Right forelimb (tissue), 1 donor: Measurements from ENCODE around the gene LEPROT.
"Not testable (repeated sequence)": the region's sequence is repeated elsewhere in the genome, so short reads cannot be mapped to it uniquely, and the experiment has no call there.

Source experiments
- DNase-seq: peaks from one replicate; pipeline ENCODE4 v3.0.0-alpha.2; 2018

LEPROT gene

GRCh38 chr1:65441464-65441863, 21.0 kb downstream of the LEPROT start:
- no peak for DNase-seq

GRCh38 chr1:65442442-65442841, 22.0 kb downstream of the LEPROT start:
- DNase-seq, result no peak

GRCh38 chr1:65443647-65444046, 23.2 kb downstream of the LEPROT start:
- no peak for DNase-seq

GRCh38 chr1:65444128-65444640, 23.7 kb downstream of the LEPROT start:
- DNase-seq, result no peak

GRCh38 chr1:65445837-65446236, 25.4 kb downstream of the LEPROT start:
- no peak for DNase-seq

- DNase-seq, result no peak
Measured at GRCh38 chr1:65449214-65449823, 28.9 kb downstream of the LEPROT start.

GRCh38 chr1:65455678-65456077, 35.2 kb downstream of the LEPROT start:
- DNase-seq, result not testable (repeated sequence)

- no peak for DNase-seq
Measured at GRCh38 chr1:65456481-65456880, 36.0 kb downstream of the LEPROT start.

GRCh38 chr1:65457868-65458267, 37.4 kb downstream of the LEPROT start:
- DNase-seq, result no peak

GRCh38 chr1:65458730-65459396, 38.4 kb downstream of the LEPROT start:
- no peak for DNase-seq

- no peak for DNase-seq
Measured at GRCh38 chr1:65459397-65459768, 38.9 kb downstream of the LEPROT start.

- not testable (repeated sequence) for DNase-seq
Measured at GRCh38 chr1:65465837-65466236, 45.4 kb downstream of the LEPROT start.

GRCh38 chr1:65467536-65467935, 47.1 kb downstream of the LEPROT start:
- no peak for DNase-seq

GRCh38 chr1:65469126-65469888, 48.8 kb downstream of the LEPROT start:
- no peak for DNase-seq

- DNase-seq, result no peak
Measured at GRCh38 chr1:65469889-65470340, 49.4 kb downstream of the LEPROT start.

GRCh38 chr1:65470766-65471165, 50.3 kb downstream of the LEPROT start:
- DNase-seq, result no peak

- no peak for DNase-seq
Measured at GRCh38 chr1:65471213-65471833, 50.9 kb downstream of the LEPROT start.

GRCh38 chr1:65471861-65472332, 51.4 kb downstream of the LEPROT start:
- DNase-seq, result no peak

- DNase-seq, result no peak
Measured at GRCh38 chr1:65476327-65476726, 55.9 kb downstream of the LEPROT start.

GRCh38 chr1:65477414-65478378, 57.2 kb downstream of the LEPROT start:
- no peak for DNase-seq

GRCh38 chr1:65478379-65479026, 58.0 kb downstream of the LEPROT start:
- DNase-seq, result no peak
